ENCODE results near the gene LGR6.

DNA sequence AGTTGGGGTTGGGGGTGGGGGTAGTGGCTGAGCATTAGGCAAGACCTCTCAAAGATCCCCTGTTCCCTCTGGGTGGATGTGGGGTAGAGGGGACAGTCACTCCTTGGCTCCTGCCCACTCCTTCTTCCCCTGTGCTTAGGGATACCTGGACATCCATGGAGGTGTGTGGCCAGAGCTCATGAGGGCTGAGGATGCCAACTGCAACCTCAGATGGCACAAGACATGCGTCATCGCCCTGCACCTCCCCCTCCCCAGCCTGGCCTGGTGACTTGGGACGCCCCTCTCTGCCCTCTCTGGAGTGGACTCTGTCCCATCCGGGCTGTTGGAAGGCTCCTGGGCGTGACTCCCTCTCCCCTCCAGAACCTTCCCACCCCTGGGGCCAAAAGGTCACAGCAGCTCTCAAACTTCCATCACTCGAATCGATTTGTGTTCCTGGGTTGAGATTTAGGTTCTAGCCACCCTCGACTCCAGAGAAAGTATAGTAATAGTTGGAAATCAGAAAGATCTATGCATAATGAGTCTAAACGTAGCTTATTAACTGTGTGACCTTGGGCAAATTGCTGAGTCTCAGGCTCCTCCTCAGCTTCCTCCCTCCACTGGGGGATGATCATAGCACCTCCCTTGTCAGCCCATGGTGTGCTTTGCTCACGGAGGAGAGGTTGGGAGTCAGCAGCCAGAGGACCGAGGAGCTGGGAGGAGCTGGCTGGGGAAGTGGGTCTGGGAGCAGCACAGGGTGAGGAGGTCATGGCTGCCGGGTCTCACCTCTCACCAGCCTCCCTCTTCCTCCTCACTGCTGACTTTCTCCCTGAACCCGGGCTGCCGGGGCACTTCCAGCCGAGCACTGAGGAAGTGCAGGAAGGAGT, 30.9 kb upstream of the LGR6 start:
- TF ChIP-seq CTCF (IDR thresholded peaks at IDR 0.05) (no peak), POLR2AphosphoS5 (IDR thresholded peaks at IDR 0.05) (no peak), POLR2A (IDR thresholded peaks at IDR 0.05) (no peak), EP300 (IDR thresholded peaks at IDR 0.05) (no peak)

All from suprapubic skin (tissue), 4 donors.